GM19240 (cell line): ENCODE measurements around the gene BDKRB2.

Experiments used
- DNase-seq: peaks from one replicate; pipeline ENCODE4 v3.0.0; 2011; ENCODE audit warnings: low spot score; ENCODE audit not compliant: insufficient read length

The BDKRB2 gene

GRCh38 chr14:96204151-96205058 is at the start of gene BDKRB2:
TSS of gene BDKRB2 (plus strand) at chr14:96204839. CDS start at chr14:96237108, 32,269 bp downstream.
- DNase-seq, result no peak

DNA sequence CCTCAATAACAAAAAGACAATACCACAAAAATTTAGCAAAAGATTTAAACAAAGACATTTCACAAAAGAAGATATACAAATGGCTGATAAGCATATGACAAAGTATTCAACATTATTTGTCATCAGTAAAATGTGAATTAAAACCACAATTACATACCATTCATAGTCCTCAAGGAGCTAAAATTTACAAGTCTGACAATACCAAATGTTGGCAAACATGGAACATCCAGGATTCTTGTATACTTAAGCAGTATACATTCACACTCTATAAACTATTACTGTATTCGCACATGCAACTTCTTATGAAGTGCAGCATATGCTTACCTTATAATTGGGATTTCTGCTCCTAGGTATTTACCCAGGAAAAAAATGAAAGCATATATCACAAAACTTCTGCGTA is 49.7 kb upstream of the BDKRB2 start:
- no peak for DNase-seq

GRCh38 chr14:96156804-96157760 is 47.6 kb upstream of the BDKRB2 start:
- DNase-seq, result no peak

DNA sequence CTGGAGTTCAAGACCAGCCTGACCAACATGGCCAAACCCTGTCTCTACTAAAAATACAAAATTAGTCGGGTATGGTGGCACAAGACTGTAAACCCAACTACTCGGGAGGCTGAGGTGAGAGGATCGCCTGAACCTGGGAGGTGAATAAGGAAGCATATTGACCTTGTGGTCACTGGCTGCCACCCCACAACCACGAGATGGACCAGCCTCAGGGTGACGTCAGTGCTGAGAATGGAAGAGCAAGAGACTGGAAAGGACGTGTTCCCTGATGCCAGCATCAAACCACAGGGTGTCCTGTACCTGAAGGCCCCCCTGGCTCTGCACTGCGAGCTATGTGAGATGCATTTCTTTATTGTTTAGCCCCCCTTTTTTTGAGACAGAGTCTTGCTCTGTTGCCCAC is 45.9 kb upstream of the BDKRB2 start:
- DNase-seq, result no peak

- DNase-seq, result no peak
Measured at GRCh38 chr14:96160076-96160912, 44.3 kb upstream of the BDKRB2 start.

DNA sequence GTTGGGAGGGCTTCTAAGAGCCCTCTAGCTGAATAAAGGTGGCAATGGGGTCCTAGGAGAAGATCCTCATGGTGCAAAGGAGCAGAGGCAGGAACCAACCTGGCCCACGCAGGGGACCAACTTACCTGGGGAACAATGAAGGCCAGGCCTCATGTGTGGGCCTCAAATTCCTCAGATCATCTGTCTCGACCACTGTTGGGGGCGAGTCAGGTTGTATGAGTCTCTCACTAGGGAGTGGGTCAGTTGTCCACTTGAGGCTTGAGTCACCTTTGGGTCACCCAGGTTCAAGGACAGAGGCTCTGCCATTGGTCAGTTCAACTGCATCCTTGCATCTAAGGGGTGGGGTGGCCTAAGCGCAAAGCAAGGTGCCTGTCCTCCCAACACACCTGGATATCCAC is 43.7 kb upstream of the BDKRB2 start:
- no peak for DNase-seq

- no peak for DNase-seq
Measured at GRCh38 chr14:96161636-96162035, 43.0 kb upstream of the BDKRB2 start.

DNA sequence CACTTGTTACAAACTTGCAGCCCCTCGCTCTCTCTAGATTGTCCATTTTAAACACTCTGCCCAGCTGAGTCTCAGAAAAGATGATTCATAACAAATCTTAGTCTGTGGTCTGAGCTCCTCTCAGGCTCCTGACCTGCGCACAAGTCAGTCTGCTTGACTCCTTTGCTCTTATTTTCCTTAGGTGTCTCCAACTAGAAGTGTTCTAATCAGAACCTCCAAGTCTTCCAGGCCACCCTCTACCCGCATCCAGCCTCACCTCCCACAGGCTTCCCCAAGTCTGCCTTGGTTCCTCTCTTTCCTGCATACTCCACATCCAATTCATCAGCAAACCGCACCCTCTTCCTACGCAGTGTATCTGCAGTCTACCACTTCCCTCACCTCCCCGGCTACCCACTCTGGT is 42.4 kb upstream of the BDKRB2 start:
- no peak for DNase-seq

- no peak for DNase-seq
Measured at GRCh38 chr14:96162741-96163140, 41.9 kb upstream of the BDKRB2 start.

DNA sequence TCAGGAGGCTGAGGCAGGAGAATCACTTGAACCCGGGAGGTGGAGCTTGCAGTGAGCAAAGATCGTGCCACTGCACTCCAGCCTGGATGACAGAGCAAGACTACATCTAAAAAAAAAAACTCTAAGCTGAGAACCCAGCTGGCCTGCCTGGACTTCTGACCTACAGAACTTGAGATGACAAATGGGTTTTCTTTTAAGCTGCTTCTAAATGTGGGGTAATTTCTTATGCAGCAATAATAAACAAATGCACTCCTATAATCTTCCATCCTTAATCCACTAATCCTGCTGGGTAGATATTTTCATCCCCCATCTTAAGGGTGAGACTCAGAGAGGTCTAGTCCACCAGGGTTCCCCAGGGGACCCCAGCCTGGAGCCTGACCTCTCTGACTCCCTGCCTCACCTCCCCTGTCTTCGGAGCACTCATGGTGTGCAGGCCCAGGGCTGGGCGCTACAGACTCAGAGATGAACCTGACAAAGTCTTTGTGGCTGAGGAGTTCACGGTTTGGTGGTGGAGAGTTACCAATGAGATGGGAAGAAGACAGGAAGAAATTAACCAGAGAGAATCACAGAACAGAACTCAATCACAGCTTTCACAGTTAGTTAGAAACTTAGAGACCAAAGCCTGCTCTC is 39.7 kb upstream of the BDKRB2 start:
- no peak for DNase-seq

DNA sequence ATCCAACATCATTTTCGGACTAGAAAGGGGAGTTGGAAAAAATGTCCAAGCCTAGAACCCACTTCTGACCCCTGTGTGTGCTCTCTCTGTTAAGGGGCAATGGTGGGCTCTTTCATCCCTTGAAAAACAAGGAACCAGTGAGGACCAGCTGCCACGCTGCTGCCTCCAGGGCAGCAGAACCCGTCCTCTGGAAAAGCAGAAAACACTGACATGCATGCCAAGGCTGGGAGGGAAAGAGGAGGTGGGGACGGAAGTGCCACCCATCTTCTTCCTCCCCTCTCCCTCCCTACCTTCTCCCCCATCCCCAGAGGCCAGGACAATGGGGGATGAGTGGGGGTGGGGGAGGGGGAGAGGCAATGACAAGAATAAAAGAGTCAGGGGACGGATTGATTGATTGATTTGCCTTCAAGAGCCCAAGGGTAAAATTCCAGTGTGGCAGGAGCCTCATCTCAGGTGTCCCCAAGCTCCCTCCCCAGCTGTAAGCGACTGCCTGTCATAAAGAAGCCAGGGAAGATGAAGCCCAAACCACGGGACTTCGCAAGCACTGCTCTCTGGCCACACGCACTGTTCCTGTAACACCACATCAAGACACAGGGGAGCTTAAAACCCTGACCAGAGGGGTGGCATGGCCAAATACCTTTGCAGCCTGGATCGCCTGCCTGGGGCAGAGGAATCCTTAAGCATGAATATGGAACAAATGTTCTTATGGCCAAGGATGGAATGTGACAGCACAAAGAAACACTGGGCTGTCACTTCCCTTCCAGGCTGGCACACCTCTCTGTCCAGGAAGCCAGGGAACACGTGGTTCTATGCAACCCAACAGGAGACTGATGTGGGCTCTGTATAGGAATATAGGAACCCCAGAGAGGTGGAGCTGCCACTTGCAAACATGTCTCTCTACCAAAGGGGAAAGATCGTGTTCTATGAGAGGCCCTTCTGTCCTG is 38.9 kb upstream of the BDKRB2 start:
- DNase-seq, result no peak

DNA sequence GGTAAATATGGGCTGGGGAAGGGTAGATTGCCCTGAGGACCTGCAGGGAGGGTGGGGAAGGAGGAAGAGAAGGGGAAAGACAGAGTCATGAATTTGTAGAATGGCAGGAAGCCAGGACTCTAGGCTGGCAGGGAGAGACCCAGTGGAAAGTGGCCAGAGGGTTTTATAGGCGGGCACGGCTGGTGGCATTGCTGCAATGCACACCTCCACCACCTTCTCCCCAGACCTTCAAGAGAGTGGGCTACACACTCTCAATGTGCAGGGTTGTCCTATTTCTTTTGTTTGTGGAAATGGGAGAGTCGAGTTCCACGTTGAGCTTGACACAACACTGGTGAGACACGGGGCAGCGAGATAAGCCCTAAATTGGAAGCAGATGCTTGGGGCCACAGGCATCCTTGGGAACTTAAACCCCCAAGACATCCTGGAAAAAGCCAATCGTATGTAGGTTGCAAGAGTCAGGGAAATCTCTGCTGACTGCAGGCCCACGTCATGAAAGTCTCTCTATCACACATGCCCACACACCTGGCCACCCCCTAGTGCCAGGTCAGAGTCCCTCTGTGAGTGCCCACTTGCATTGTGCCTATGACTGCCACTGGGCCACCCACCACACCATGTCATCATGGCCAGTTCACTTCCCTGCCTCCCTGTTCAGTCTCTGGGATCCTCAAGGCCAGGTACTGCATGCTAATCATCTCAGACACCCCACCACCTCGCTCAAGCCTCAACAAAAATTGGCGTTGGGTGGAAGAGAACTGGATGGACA is 38.0 kb upstream of the BDKRB2 start:
- no peak for DNase-seq

DNA sequence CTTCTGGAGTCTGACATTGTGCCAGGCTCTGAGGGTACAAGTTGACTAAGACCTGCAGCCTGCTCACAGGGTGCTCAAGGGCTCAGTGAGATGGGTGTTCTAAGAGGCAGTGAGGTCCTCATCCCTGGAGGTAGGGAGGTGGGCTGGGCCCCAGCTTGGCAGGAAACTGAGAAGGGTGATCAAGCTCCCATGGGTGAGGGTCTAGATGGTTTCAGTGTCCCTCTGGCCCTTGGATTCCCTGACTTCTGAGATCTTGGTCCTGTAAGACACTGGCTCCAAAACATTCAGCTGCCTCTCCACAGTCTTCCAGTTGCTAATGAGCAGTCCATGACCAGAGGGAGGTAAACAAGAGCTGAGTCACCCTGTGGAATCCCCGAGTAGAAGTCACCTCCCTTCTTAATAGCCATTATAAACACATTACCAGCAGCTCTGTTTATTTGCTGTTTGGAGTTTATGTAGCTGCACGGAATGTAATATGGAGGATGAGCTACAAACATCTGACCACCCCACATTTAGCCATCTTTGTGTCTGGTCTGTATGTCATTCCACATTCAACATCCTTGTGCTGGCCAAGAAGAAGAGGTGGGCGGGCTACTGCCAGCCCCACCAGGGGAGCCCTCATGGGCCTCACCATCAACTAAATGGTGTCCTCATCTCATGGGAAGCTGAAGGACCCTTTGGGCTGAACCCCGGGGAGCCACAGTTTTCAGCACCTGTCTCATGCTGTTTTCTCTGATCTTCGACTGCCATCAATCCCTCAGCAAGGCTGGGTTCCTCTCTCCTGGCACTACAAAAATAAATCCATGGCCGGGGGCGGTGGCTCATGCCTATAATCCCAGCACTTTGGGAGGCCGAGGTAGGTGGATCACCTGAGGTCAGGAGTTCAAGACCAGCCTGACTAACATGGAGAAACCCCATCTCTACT is 37.2 kb upstream of the BDKRB2 start:
- no peak for DNase-seq

- DNase-seq, result no peak
Measured at GRCh38 chr14:96168581-96168980, 36.1 kb upstream of the BDKRB2 start.

GRCh38 chr14:96170961-96171592 is 33.6 kb upstream of the BDKRB2 start:
- no peak for DNase-seq

- no peak for DNase-seq
Measured at GRCh38 chr14:96173636-96174475, 30.8 kb upstream of the BDKRB2 start.
